ACC112 (cell line): Measurements from ENCODE around the gene BORCS8.

Source experiments
- H2AFZ ChIP-seq: fragments of 200-600 bp; sonication (generic); one replicate; pipeline ENCODE4 v1.6.0; 2017; ENCODE audit warnings: antibody characterized with exemption, low read length; ENCODE audit not compliant: unreplicated experiment
- H3K27ac ChIP-seq: fragments of 200-600 bp; sonication (generic); 2 replicates; pipeline ENCODE4 v1.5.1; 2014; ENCODE audit warnings: low read depth, mild to moderate bottlenecking, antibody characterized with exemption, low read length, moderate library complexity
- H3K27me3 ChIP-seq: fragments of 200-600 bp; sonication (generic); 2 replicates; pipeline ENCODE4 v1.6.1; 2014; ENCODE audit warnings: mild to moderate bottlenecking, antibody characterized with exemption, low read length, moderate library complexity, mixed read lengths; ENCODE audit not compliant: insufficient read depth
- H3K36me3 ChIP-seq: fragments of 200-600 bp; sonication (generic); 2 replicates; pipeline ENCODE4 v1.6.1; 2016; ENCODE audit warnings: mild to moderate bottlenecking, antibody characterized with exemption, low read length, moderate library complexity, mixed read lengths; ENCODE audit not compliant: insufficient read depth
- H3K4me1 ChIP-seq: fragments of 200-600 bp; sonication (generic); one replicate; pipeline ENCODE4 v1.6.1; 2016; ENCODE audit warnings: low read length, mixed read lengths; ENCODE audit not compliant: insufficient read depth, unreplicated experiment, control insufficient read depth
- H3K4me3 ChIP-seq: fragments of 200-600 bp; sonication (generic); 2 replicates; pipeline ENCODE4 v1.5.1; 2014; ENCODE audit warnings: mild to moderate bottlenecking, low read depth, low read length
- H3K79me2 ChIP-seq: fragments of 200-600 bp; sonication (generic); one replicate; pipeline ENCODE4 v1.6.0; 2016; ENCODE audit warnings: low read length; ENCODE audit not compliant: control insufficient read depth, unreplicated experiment, insufficient read depth

The BORCS8 gene

GRCh38 chr19:19214159-19214490 lies 22.2 kb upstream of the BORCS8 start:
- Histone ChIP-seq H3K27me3 (peaks cover 39% of the 10 kb centered on the region), H3K36me3 (no peaks in the 10 kb centered on the region), H3K4me1 (no peaks in the 10 kb centered on the region), H2AFZ (no peak overlapping the region), H3K27ac (no peak overlapping the region), H3K4me3 (no peak overlapping the region), H3K79me2 (no peaks in the 10 kb centered on the region)

GRCh38 chr19:19213426-19214158 lies 21.6 kb upstream of the BORCS8 start:
- H2AFZ ChIP-seq = no peak overlapping the region
- H3K4me3 ChIP-seq = no peak overlapping the region
- peaks cover 39% of the 10 kb centered on the region for H3K27me3 ChIP-seq
- no peaks in the 10 kb centered on the region for H3K79me2 ChIP-seq
- no peaks in the 10 kb centered on the region for H3K36me3 ChIP-seq
- H3K4me1 ChIP-seq = no peaks in the 10 kb centered on the region
- H3K27ac ChIP-seq = no peak overlapping the region

DNA sequence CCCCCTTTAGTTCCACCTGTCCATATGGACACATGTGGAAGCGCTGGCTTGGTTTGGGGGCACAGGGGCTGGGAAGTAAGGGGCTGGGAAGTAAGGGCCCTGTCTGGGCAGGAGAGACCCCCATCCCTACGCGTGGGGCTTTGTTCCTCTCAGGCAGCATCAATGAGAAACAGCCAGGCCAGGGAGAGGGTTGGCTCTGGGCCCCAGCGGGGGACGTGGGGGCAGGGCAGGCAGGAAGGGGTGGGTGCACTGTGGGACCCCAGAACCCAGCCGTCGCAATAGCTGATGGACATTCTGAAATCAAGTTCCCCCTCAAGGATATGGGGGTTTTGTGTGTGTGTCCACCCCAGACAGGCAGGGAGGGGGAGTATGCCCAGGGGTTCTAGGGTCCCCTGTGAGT lies 21.0 kb upstream of the BORCS8 start:
- Histone ChIP-seq H3K36me3 (no peaks in the 10 kb centered on the region), H3K27me3 (peaks cover 39% of the 10 kb centered on the region), H3K27ac (no peak overlapping the region), H3K4me3 (no peak overlapping the region), H3K4me1 (no peaks in the 10 kb centered on the region), H3K79me2 (no peaks in the 10 kb centered on the region), H2AFZ (no peak overlapping the region)

DNA sequence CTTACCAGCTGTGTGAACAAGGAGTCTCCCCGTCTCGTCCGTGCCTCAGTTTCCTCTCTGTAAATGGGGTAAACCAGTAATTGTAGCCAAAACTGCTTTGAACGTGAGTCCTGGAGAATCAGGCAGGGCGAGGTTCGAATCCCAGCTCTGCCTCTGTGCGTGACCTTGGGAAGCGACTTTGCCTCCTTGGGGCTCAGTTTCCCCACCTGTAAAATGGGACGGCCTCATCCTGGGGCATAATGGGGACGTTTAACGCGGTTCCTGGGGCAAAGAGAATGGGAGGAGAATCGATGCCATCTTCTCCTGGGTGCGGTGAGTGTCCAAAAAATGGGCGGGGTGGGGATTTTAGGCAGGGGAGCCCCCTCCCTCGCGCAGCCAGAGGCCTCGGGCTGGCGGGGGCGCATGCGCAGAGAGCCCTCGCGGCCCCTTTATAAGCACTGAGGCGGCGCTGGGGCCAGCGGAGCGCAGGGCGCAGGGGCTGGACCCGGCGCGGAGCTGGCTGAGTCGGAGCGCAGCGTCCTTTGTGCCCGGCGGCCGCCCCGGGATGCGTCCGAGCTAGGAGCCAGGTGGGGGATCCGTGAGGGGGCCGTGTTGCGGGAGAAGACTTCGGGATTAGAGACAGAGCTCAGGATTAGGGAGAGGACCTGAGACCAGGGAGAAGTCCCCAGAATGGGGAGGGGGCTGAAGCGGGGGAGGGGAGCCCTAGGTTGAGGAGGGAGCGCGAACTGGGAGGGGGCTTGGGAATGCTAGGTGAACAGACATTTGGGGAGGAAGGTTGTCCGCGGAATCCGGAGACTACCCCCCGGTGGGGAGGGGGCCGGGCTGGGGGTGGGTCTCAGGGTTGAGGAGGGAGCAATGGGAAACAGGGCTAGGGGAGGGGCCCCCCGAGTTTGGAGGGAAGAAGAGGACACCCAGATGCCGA lies 19.8 kb upstream of the BORCS8 start, which contains the start of gene NCAN:
TSS of gene NCAN (plus strand) at position 460 of the 922 bp plus-strand sequence. CDS start 4,996 bp downstream, outside the sequence.
- Histone ChIP-seq H3K27ac (no peak within 1 kb of the TSS), H3K36me3 (no peaks in the 10 kb centered on the region), H3K27me3 (peaks cover 41% of the 10 kb centered on the region), H3K4me1 (no peaks in the 10 kb centered on the region), H3K4me3 (no peak within 1 kb of the TSS), H2AFZ (no peak within 1 kb of the TSS), H3K79me2 (no peaks in the 10 kb centered on the region)

DNA sequence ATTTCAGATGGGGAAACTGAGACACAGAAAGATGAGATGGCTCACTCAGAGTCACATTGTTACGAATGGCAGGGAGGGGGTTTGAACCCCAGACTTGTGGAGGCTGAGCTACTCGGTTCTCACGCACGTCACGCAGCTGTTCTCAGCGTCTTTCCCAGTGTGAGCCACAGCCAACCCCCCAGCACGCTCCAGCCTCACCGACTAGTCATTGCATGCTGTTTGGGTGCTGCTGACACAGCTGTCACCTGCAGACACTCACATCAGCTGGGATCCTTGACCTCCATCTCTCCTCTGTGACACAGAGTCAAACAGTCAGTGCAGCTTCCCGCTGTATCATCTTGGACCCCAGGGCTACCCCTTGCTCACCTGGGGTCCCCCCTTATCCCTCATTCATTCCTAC lies 17.4 kb upstream of the BORCS8 start:
- no peaks in the 10 kb centered on the region for H3K4me1 ChIP-seq
- H3K4me3 ChIP-seq = no peak overlapping the region
- H3K79me2 ChIP-seq = no peaks in the 10 kb centered on the region
- no peak overlapping the region for H3K27ac ChIP-seq
- H3K36me3 ChIP-seq = no peaks in the 10 kb centered on the region
- H2AFZ ChIP-seq = no peak overlapping the region
- peaks cover 40% of the 10 kb centered on the region for H3K27me3 ChIP-seq

- no peak overlapping the region for H2AFZ ChIP-seq
- H3K79me2 ChIP-seq = peaks cover under 1% of the 10 kb centered on the region
- no peak overlapping the region for H3K27ac ChIP-seq
- H3K36me3 ChIP-seq = no peaks in the 10 kb centered on the region
- no peaks in the 10 kb centered on the region for H3K4me1 ChIP-seq
- peaks cover 26% of the 10 kb centered on the region for H3K27me3 ChIP-seq
- no peak overlapping the region for H3K4me3 ChIP-seq
Measured at GRCh38 chr19:19207637-19208572, 16.0 kb upstream of the BORCS8 start.

GRCh38 chr19:19206938-19207337 lies 15.0 kb upstream of the BORCS8 start:
- Histone ChIP-seq H3K79me2 (peaks cover 5% of the 10 kb centered on the region), H3K4me3 (no peak overlapping the region), H3K36me3 (no peaks in the 10 kb centered on the region), H3K27me3 (peaks cover 16% of the 10 kb centered on the region), H3K4me1 (peaks cover 5% of the 10 kb centered on the region), H3K27ac (no peak overlapping the region), H2AFZ (no peak overlapping the region)

GRCh38 chr19:19205416-19206410 lies 13.8 kb upstream of the BORCS8 start:
- Histone ChIP-seq H3K4me3 (no peak overlapping the region), H3K36me3 (no peaks in the 10 kb centered on the region), H3K79me2 (peaks cover 5% of the 10 kb centered on the region), H3K4me1 (peaks cover 5% of the 10 kb centered on the region), H3K27me3 (peaks cover 7% of the 10 kb centered on the region; the same call in 1 of the 2 replicates), H2AFZ (no peak overlapping the region), H3K27ac (no peak overlapping the region)

DNA sequence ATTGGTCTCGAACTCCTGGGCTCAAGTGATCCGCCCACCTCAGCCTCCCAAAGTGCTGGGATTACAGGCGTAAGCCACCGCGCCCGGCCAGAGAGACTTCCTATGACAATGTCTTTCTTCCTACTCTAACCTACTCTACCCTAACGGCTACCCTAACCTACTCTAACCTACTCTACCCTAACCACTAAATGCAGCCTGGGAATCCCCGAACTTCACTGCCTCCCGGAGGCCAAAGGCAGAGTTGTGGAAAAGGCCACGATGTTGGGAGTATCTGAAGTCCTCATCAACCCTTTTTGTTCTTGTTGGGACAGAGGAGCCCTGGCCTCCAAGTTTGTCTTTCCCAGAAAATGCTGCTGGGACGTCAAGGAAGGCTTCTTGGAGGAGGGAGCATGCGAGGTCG lies 12.2 kb upstream of the BORCS8 start:
- peaks cover 5% of the 10 kb centered on the region for H3K79me2 ChIP-seq
- no peak overlapping the region for H3K27ac ChIP-seq
- H3K36me3 ChIP-seq = no peaks in the 10 kb centered on the region
- H3K4me1 ChIP-seq = peaks cover 5% of the 10 kb centered on the region
- no peak overlapping the region for H2AFZ ChIP-seq
- peaks cover 4% of the 10 kb centered on the region; the same call in 1 of the 2 replicates for H3K27me3 ChIP-seq
- no peak overlapping the region for H3K4me3 ChIP-seq
